ENCODE results near the gene GABARAPL1. TPM values are rescaled to one million over a fixed set of nuclear protein-coding genes. Genes with fewer than 3 reads are reported as not detected.

The GABARAPL1 gene
- total RNA-seq, 1 experiment from 2014 or later = 55.6 TPM

- Mint-ChIP-seq H3K27ac (no peak overlapping the region), H3K27me3 (ENCODE audit: low read depth) (no peaks in the 10 kb centered on the region), H3K9me3 (peaks cover 7% of the 10 kb centered on the region in 2 experiments; a peak in 3 of 5 replicates), H3K4me3 (no peak overlapping the region), H3K4me1 (peaks cover 2 to 9% of the 10 kb centered on the region in 2 experiments; a peak in 3 of 4 replicates), H3K36me3 (ENCODE audit: insufficient read depth in 1 of 3, low read depth in 3 of 3) (peaks cover 0 to 4% (median 0%) of the 10 kb centered on the region in 3 experiments; a peak in 1 of 7 replicates)
- no peak overlapping the region for H3K18ac ChIP-seq (ENCODE audit: insufficient read length, low read depth, low read length)
- no peak overlapping the region for H3K9ac ChIP-seq (ENCODE audit: extremely low read depth, insufficient read length, low read length)
- no peak for TF ChIP-seq CTCF (conservative IDR thresholded peaks at IDR 0.05)
- no peak overlapping the region for H2BK120ac ChIP-seq (ENCODE audit: low read depth, low read length, poor library complexity, severe bottlenecking)
- no peak overlapping the region for H3K4ac ChIP-seq (ENCODE audit: low read depth, low read length)
- no peak overlapping the region for H3K23ac ChIP-seq (ENCODE audit: insufficient read length, low read depth, low read length)
- H3K27ac ChIP-seq (ENCODE audit: insufficient read length, low read depth, low read length) = no peak overlapping the region
- no peak overlapping the region for H4K91ac ChIP-seq (ENCODE audit: insufficient read length, low read depth, low read length)
- H2BK20ac ChIP-seq (ENCODE audit: low read depth, low read length, poor library complexity, severe bottlenecking) = no peak overlapping the region
- no peaks in the 10 kb centered on the region for H4K20me1 ChIP-seq (ENCODE audit: control insufficient read depth, insufficient read depth, insufficient read length)
- no CpG with 5 or more reads among the region's 2 CpGs for WGBS (ENCODE audit: extremely low coverage, insufficient read length, low lambda C conversion rate)
- no peaks in the 10 kb centered on the region for H3K79me2 ChIP-seq (ENCODE audit: insufficient read depth, low read length)
- no peak overlapping the region for H4K5ac ChIP-seq (ENCODE audit: insufficient read length, low read depth, low read length)
- no peak overlapping the region for H3K14ac ChIP-seq (ENCODE audit: insufficient read depth, low read length)
- H2AFZ ChIP-seq (ENCODE audit: low read length) = no peak overlapping the region
- H3K79me1 ChIP-seq (ENCODE audit: insufficient read depth, low read depth, low read length, poor library complexity, severe bottlenecking) = no peaks in the 10 kb centered on the region
- DNase-seq = no peak
- no peak overlapping the region for H3K56ac ChIP-seq (ENCODE audit: insufficient read length, low read depth, low read length)
- no peak overlapping the region for H2BK15ac ChIP-seq (ENCODE audit: low read depth, low read length)
- no peaks in the 10 kb centered on the region for H3K27me3 ChIP-seq (ENCODE audit: insufficient read depth, low read length)
- no peaks in the 10 kb centered on the region for H3K9me3 ChIP-seq (ENCODE audit: control insufficient read depth, low read depth, low read length)
- H2AK5ac ChIP-seq (ENCODE audit: insufficient read length, low read length) = no peak overlapping the region
- H2BK5ac ChIP-seq (ENCODE audit: insufficient read length, low read length) = no peak overlapping the region
- no peaks in the 10 kb centered on the region for H3K4me1 ChIP-seq (ENCODE audit: insufficient read depth, low read length)
- H4K8ac ChIP-seq (replicated peaks; ENCODE audit: insufficient read length, low read depth, low read length) = no peak overlapping the region
- H2BK12ac ChIP-seq (ENCODE audit: insufficient read length, low read depth, low read length) = no peak overlapping the region
- H3K23me2 ChIP-seq (ENCODE audit: insufficient read length, low read depth, low read length, poor library complexity, severe bottlenecking) = no peaks in the 10 kb centered on the region
- H3T11ph ChIP-seq (ENCODE audit: low read length) = no peak overlapping the region
- no peak overlapping the region for H3K4me2 ChIP-seq (ENCODE audit: insufficient read depth, insufficient read length, low read length)
Measured at GRCh38 chr12:10191865-10192264, 20.8 kb upstream of the GABARAPL1 start.
